HG02840 (cell line): ENCODE data around the gene KCTD5.

Experiments
- ATAC-seq: cut with Tn5 transposase; IDR thresholded peaks from one replicate; pipeline ENCODE4 v1.9.1; 2021; ENCODE audit warnings: mild to moderate bottlenecking, moderate library complexity, moderate number of reproducible peaks; ENCODE audit not compliant: unreplicated experiment, low FRiP score

The KCTD5 gene

GRCh38 chr16:2708955-2709587 lies 26.7 kb downstream of the KCTD5 start:
- ATAC-seq, result no peak

- ATAC-seq, result no peak
Observed at GRCh38 chr16:2709588-2709984, 27.3 kb downstream of the KCTD5 start.

- ATAC-seq, result no peak
Observed at GRCh38 chr16:2710021-2710710, 27.8 kb downstream of the KCTD5 start.

- no peak for ATAC-seq
Observed at GRCh38 chr16:2710711-2711231, 28.4 kb downstream of the KCTD5 start.

- no peak for ATAC-seq
Observed at GRCh38 chr16:2711370-2712062, 29.2 kb downstream of the KCTD5 start.

- no peak for ATAC-seq
Observed at GRCh38 chr16:2712063-2712441, 29.7 kb downstream of the KCTD5 start.

- ATAC-seq, result no peak
Observed at GRCh38 chr16:2712546-2712945, 30.2 kb downstream of the KCTD5 start.

- ATAC-seq, result no peak
Observed at GRCh38 chr16:2713523-2713922, 31.2 kb downstream of the KCTD5 start.

- no peak for ATAC-seq
Observed at GRCh38 chr16:2713985-2714774, 31.9 kb downstream of the KCTD5 start.

GRCh38 chr16:2715064-2715463 lies 32.7 kb downstream of the KCTD5 start:
- no peak for ATAC-seq

- no peak for ATAC-seq
Observed at GRCh38 chr16:2715519-2715918, 33.2 kb downstream of the KCTD5 start.

- no peak for ATAC-seq
Observed at GRCh38 chr16:2715966-2716885, 33.9 kb downstream of the KCTD5 start.

- ATAC-seq, result no peak
Observed at GRCh38 chr16:2716948-2717347, 34.6 kb downstream of the KCTD5 start.

GRCh38 chr16:2717383-2718263 lies 35.3 kb downstream of the KCTD5 start:
- ATAC-seq, result no peak

- ATAC-seq, result no peak
Observed at GRCh38 chr16:2719328-2720063, 37.2 kb downstream of the KCTD5 start.

GRCh38 chr16:2720064-2720457 lies 37.7 kb downstream of the KCTD5 start, which contains the start of gene PRSS27:
TSS of gene PRSS27 (minus strand) at chr16:2720224. CDS start at chr16:2720160, 64 bp downstream.
- no peak for ATAC-seq

GRCh38 chr16:2720719-2721633 lies 38.7 kb downstream of the KCTD5 start:
- peak; percentile 69 for ATAC-seq
